Heart left ventricle (tissue), 16 donors: ENCODE data around the gene TMEM126A. TPM values are rescaled to one million over a fixed set of nuclear protein-coding genes. Genes with fewer than 3 reads are reported as not detected.
"Not testable (repeated sequence)": the region's sequence is repeated elsewhere in the genome, so short reads cannot be mapped to it uniquely, and the experiment has no call there.

ENCODE experiments used
- ATAC-seq, 4 donors: fragments of 200-7000 bp; cut with Tn5 transposase; one replicate each; pipeline ENCODE4 v1.9.1; 2020 to 2022; ENCODE audit warnings: moderate library complexity in 4 of 4, mild to moderate bottlenecking in 3 of 4, moderate number of reproducible peaks in 1 of 4
- DNase-seq, 5 donors: peaks; one replicate each; pipeline ENCODE4 v3.0.0-alpha.2; 2020
- H3K27ac ChIP-seq, 12 donors: fragments of 200-600 bp; sonication (generic) in 4 of 12; one replicate each; pipeline versions ENCODE4 v1.5.0 to v1.8.0; 2016 to 2022; ENCODE audit warnings: mild to moderate bottlenecking in 2 of 12
- H3K27me3 ChIP-seq, 9 donors: fragments of 200-600 bp; sonication (generic) in 2 of 9; one replicate each; pipeline versions ENCODE4 v1.5.1 to v1.8.0; 2016 to 2022; ENCODE audit warnings: mild to moderate bottlenecking in 3 of 9
- H3K36me3 ChIP-seq, 9 donors: fragments of 200-600 bp; sonication (generic) in 2 of 9; one replicate each; pipeline versions ENCODE4 v1.5.0 to v1.8.0; 2018 to 2022; ENCODE audit warnings: mild to moderate bottlenecking in 2 of 9
- H3K4me1 ChIP-seq, 12 donors: fragments of 200-600 bp; sonication (generic) in 4 of 12; one replicate each; pipeline versions ENCODE4 v1.5.0 to v1.8.0; 2016 to 2022; ENCODE audit warnings: mild to moderate bottlenecking in 3 of 12
- H3K4me3 ChIP-seq, 12 donors: fragments of 200-600 bp; sonication (generic) in 4 of 12; one replicate each; pipeline versions ENCODE4 v1.5.0 to v1.8.0; 2017 to 2022; ENCODE audit warnings: mild to moderate bottlenecking in 9 of 12, moderate library complexity in 4 of 12
- H3K9me3 ChIP-seq, 12 donors: fragments of 200-600 bp; sonication (generic) in 4 of 12; one replicate each; pipeline versions ENCODE4 v1.5.0 to v1.8.0; 2016 to 2022; ENCODE audit warnings: mild to moderate bottlenecking in 1 of 12
- POLR2A ChIP-seq, 2 donors: fragments of 450-650 bp; IDR thresholded peaks; one replicate each; pipeline ENCODE4 v1.6.1; 2017; ENCODE audit warnings: antibody characterized with exemption in 2 of 2, mild to moderate bottlenecking in 2 of 2, moderate library complexity in 2 of 2
- WGBS, 4 donors: extraction: QIAGEN DNeasy Blood & Tissue Kit in 2 of 4; methylation state at CpG; one replicate each; pipeline versions ENCODE4 v1.1.5 to v1.1.7; 2013 to 2018; 5-methylcytosine and 5-hydroxymethylcytosine counted together
- intact Hi-C, 10 donors: fragments of 100-400 bp; cut with DNase I; formaldehyde crosslinking; loops; one replicate each; pipeline versions ENCODE4 v1.11.1 to v1.14.2; 2022
- polyA plus RNA-seq, 2 donors: library from polyadenylated mRNA; stranded (reverse); fragments of 200-250 nt; gene quantifications; one replicate each; pipeline ENCODE4 v1.2.3, GENCODE V29; 2013
- total RNA-seq, 9 donors: library from RNA; depleted of rRNA in 2 of 9; stranded (reverse); fragments of >200 nt in 2 of 9; fragmentation: NEBNext Ultra II Directional in 3 of 9; extraction: Animal tissue kit (Norgen Biotek cat#: 25700) in 3 of 9; gene quantifications; one replicate each; pipeline versions ENCODE4 v1.1.0 to v1.2.4, GENCODE V29; 2016 to 2023
- TF ChIP-seq, protein P1 (sequence below), 12 donors: fragments of 200-600 bp; sonication (generic) in 4 of 12; IDR thresholded peaks; one replicate each; pipeline versions ENCODE4 v1.5.0 to v1.8.0; 2018 to 2022; ENCODE audit warnings: antibody characterized with exemption in 12 of 12, mild to moderate bottlenecking in 5 of 12
- donor health status: ischemic (EF 13 %, LVEDD 7.1; RV severe dilation, severe dysfunction).
- donor health status: healthy with polysubstance abuse.
- donor health status: DM: no; HTN: yes; CAD: no.
- donor health status: DM: no; HTN: no; CAD: no.
- donor health status: ischemic (EF 25% LVEDD 6.9; RV normal size, moderate dysfunction).
- donor health status: ischemic (EF 25% LVEDD 5.7; RV mildly dilated, moderate dysfunction).
- donor health status: healthy.
- donor health status: DM: yes; HTN: yes; CAD: no.
- donor health status: ischemic (EF 35%, LVEDD 5.7; RV mildly dilated, moderate dysfunction).
- donor health status: nonischemic (EF 11% LVEDD 7.7; RV severe dilation, severe dysfunction).
- donor health status: DM: yes; HTN: yes; CAD: no.
- donor health status: PGD.
- donor health status: ischemic (EF 29% LVEDD 5.4; RV normal size, mild dysfunction).
- donor health status: nonischemic (EF 23%, LVEDD 6.1; RV moderate dilation, normal function).

The TMEM126A gene
- total and polyA plus RNA-seq, 11 donors, result 36.3 to 209 (median 73.1) TPM

DNA sequence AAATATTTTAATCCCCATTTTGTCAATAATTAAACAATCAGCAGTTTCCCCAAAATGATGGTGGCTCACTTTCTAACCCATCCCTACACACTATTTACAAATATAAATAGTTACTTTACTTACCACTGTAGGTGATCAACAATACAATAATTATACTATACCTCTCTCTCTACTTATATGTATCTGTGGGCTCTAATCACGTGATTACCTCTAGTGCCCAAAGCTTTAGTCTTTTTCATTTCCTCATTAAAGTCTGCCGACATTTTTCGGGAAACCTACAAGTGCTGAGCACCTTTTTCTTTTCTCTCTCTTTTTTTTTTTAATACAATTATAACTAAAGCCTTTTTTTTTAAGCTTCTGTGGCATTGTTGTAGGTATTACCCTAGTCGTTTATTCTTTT, 44.5 kb upstream of the TMEM126A start:
- WGBS, 4 donors, result 88 to 95% (median 91%) methylated on average over 4 of the region's 4 CpGs
- no peaks in the 10 kb centered on the region for H3K4me1 ChIP-seq
- H3K27me3 ChIP-seq, result no peaks in the 10 kb centered on the region
- no peak for ATAC-seq
- H3K9me3 ChIP-seq, result peaks cover 0 to 9% (median 0%) of the 10 kb centered on the region in 12 donors
- intact Hi-C loops, result no loop called here
- TF ChIP-seq, protein P1, sequence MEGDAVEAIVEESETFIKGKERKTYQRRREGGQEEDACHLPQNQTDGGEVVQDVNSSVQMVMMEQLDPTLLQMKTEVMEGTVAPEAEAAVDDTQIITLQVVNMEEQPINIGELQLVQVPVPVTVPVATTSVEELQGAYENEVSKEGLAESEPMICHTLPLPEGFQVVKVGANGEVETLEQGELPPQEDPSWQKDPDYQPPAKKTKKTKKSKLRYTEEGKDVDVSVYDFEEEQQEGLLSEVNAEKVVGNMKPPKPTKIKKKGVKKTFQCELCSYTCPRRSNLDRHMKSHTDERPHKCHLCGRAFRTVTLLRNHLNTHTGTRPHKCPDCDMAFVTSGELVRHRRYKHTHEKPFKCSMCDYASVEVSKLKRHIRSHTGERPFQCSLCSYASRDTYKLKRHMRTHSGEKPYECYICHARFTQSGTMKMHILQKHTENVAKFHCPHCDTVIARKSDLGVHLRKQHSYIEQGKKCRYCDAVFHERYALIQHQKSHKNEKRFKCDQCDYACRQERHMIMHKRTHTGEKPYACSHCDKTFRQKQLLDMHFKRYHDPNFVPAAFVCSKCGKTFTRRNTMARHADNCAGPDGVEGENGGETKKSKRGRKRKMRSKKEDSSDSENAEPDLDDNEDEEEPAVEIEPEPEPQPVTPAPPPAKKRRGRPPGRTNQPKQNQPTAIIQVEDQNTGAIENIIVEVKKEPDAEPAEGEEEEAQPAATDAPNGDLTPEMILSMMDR (IDR thresholded peaks at IDR 0.05), result no peak
- no peak for TF ChIP-seq POLR2A (IDR thresholded peaks at IDR 0.05)
- no peak for DNase-seq
- no peaks in the 10 kb centered on the region for H3K36me3 ChIP-seq
- H3K27ac ChIP-seq, result no peak overlapping the region
- H3K4me3 ChIP-seq, result no peak overlapping the region

DNA sequence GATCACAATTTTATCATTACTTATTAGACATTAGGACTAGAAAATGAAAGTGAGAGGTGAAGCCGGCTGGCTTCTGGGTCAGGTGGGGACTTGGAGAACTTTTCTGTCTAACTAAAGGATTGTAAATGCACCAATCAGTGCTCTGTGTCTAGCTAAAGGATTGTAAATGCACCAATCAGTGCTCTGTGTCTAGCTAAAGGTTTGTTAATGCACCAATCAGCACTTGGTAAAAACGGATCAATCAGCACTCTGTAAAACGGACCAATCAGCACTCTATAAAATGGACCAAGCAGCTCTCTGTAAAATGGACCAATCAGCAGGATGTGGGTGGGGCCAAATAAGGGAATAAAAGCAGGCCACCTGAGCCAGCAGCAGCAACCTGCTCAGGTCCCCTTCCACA, 41.5 kb upstream of the TMEM126A start:
- H3K4me1 ChIP-seq, DNase-seq, ATAC-seq, H3K9me3 ChIP-seq, H3K27ac ChIP-seq, H3K36me3 ChIP-seq, H3K27me3 ChIP-seq, intact Hi-C loops, H3K4me3 ChIP-seq: not testable (repeated sequence)
- 94 to 98% (median 97%) methylated on average over 3 of the region's 3 CpGs for WGBS, 4 donors

DNA sequence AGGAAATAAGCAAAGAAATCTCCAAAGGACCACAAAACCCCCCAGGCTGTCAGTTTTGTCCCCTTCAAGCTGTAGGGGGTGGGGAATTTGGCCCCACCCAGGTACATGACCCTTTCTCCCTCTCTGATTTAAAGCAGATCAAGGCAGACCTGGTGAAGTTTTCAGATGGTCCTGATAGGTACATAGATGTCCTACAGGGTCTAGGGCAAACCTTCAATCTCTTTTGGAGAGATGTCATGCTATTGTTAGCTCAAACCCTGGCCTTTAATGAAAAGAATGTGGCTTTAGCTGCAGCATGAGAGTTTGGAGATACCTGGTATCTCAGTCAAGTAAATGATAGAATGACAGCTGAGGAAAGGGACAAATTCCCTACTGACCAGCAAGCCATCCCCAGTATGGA, 39.1 kb upstream of the TMEM126A start:
- intact Hi-C loops, H3K4me3 ChIP-seq, H3K27ac ChIP-seq, H3K9me3 ChIP-seq, H3K4me1 ChIP-seq, H3K36me3 ChIP-seq, DNase-seq, H3K27me3 ChIP-seq, ATAC-seq: not testable (repeated sequence)

DNA sequence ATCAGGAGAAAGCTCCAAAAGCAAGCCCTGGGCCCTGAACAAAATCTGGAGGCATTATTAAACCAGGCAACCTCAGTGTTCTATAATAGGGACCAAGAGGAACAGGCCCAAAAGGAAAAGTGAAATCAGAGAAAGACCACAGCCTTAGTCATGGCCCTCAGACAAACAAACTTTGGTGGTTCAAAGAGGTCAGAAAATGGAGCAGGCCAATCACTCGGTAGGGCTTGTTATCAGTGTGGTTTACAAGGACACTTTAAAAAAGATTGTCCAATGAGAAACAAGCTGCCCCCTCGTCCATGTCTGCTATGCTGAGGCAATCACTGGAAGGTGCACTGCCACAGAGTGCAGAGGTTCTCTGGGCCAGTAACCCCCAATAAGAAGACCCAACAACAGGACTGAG, 38.5 kb upstream of the TMEM126A start:
- DNase-seq, H3K9me3 ChIP-seq, ATAC-seq, H3K4me3 ChIP-seq, intact Hi-C loops, H3K27me3 ChIP-seq, H3K4me1 ChIP-seq, H3K27ac ChIP-seq, H3K36me3 ChIP-seq: not testable (repeated sequence)
- 68 to 80% (median 72%) methylated on average over 2 of the region's 2 CpGs for WGBS, 4 donors

DNA sequence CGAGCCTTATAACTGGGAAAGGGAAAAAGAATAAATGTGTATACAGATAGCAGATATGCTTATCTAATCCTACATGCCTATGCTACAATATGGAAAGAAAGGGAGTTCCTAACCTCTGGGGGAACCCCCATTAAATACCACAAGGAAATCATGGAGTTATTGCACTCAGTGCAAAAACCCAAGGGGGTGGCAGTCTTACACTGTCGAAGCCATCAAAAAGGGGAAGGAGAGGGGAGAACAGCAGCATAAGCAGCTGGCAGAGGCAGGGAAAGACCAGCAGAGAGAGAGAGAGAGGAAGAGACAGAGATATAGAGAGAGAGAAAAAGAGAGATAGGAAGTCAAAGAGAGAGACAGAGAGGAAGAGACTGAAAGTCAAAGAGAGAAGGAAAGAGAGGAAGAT, 36.1 kb upstream of the TMEM126A start:
- H3K9me3 ChIP-seq, H3K27ac ChIP-seq, H3K4me1 ChIP-seq, H3K27me3 ChIP-seq, ATAC-seq, H3K36me3 ChIP-seq, H3K4me3 ChIP-seq, intact Hi-C loops, DNase-seq: not testable (repeated sequence)
- WGBS, 4 donors, result 80 to 86% (median 85%) methylated on average over 2 of the region's 2 CpGs

DNA sequence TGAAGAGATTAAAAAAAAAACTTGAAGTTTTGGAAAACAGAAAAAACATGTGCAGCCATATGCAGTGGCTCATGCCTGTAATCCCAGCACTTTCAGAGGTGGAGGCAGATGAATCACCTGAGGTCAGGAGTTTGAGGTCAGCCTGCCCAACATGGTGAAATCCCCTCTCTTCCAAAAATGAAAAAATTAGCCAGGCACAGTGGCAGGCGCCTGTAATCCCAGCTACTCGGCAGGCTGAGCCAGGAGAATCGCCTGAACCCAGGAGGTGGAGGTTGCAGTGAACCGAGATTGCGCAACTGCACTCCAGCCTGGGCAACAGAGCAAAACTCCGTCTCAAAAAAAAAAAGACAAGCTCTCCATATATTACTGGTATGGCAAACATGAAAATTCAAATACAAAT, 28.3 kb upstream of the TMEM126A start:
- Histone ChIP-seq H3K9me3 (no peaks in the 10 kb centered on the region), H3K36me3 (peaks cover 0 to 6% (median 0%) of the 10 kb centered on the region in 9 donors), H3K27me3 (no peaks in the 10 kb centered on the region), H3K27ac (no peak overlapping the region), H3K4me1 (no peaks in the 10 kb centered on the region), H3K4me3 (no peak overlapping the region)
- intact Hi-C loops, result no loop called here
- DNase-seq (no peak), ATAC-seq (no peak)
- WGBS, 4 donors, result 72 to 86% (median 79%) methylated on average over 6 of the region's 6 CpGs
- TF ChIP-seq, protein P1 (IDR thresholded peaks at IDR 0.05), result no peak
- TF ChIP-seq POLR2A (IDR thresholded peaks at IDR 0.05), result no peak
